ENCODE results near the gene CYB5R4.

DNA sequence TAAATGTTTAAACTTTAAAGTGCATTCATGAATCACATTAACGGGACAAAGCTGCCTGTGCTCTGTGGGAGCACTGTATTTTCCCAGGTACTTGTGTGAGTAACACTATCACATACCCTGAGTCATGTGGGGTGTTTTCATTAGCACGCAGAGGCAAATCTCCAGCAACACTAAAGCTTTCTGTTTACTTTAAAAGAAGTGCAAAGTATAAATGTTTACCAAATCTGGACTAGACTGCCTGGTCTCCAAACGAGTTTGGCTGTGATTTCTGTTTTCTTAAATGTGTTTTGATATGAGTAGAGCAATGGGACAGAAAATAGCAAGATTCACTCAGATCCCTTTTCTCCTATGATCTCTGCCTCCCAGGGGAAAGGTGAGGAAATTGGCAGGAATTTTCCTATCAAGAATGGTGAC lies 35.1 kb upstream of the CYB5R4 start:
- TF ChIP-seq EZH2phosphoT487 (IDR thresholded peaks at IDR 0.05; ENCODE audit: borderline replicate concordance, low read depth), result no peak
- TF ChIP-seq, protein P1, sequence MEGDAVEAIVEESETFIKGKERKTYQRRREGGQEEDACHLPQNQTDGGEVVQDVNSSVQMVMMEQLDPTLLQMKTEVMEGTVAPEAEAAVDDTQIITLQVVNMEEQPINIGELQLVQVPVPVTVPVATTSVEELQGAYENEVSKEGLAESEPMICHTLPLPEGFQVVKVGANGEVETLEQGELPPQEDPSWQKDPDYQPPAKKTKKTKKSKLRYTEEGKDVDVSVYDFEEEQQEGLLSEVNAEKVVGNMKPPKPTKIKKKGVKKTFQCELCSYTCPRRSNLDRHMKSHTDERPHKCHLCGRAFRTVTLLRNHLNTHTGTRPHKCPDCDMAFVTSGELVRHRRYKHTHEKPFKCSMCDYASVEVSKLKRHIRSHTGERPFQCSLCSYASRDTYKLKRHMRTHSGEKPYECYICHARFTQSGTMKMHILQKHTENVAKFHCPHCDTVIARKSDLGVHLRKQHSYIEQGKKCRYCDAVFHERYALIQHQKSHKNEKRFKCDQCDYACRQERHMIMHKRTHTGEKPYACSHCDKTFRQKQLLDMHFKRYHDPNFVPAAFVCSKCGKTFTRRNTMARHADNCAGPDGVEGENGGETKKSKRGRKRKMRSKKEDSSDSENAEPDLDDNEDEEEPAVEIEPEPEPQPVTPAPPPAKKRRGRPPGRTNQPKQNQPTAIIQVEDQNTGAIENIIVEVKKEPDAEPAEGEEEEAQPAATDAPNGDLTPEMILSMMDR (IDR thresholded peaks at IDR 0.05), result no peak
